T follicular helper cell (primary cell): ENCODE results near the gene CST7.
"Not testable (repeated sequence)": the region's sequence is repeated elsewhere in the genome, so short reads cannot be mapped to it uniquely, and the experiment has no call there.

Experiments used
- DNase-seq: peaks from one replicate; pipeline ENCODE4 v3.0.0-alpha.2; 2020; ENCODE audit warnings: low read depth
- total RNA-seq, 2 experiments: gene quantifications; one replicate each; lab custom pipeline; 2026; lab: John Stamatoyannopoulos, UW

The CST7 gene, protein sequence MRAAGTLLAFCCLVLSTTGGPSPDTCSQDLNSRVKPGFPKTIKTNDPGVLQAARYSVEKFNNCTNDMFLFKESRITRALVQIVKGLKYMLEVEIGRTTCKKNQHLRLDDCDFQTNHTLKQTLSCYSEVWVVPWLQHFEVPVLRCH
- total RNA-seq = 18.5 to 38.5 reads per million in 2 experiments

- DNase-seq = peak; percentile 61
Measured at GRCh38 chr20:24948939-24949679, at the start of gene CST7. Gene CST7, plus strand, starts transcription at chr20:24949269. Its CDS starts 237 bp downstream, at chr20:24949506.

DNA sequence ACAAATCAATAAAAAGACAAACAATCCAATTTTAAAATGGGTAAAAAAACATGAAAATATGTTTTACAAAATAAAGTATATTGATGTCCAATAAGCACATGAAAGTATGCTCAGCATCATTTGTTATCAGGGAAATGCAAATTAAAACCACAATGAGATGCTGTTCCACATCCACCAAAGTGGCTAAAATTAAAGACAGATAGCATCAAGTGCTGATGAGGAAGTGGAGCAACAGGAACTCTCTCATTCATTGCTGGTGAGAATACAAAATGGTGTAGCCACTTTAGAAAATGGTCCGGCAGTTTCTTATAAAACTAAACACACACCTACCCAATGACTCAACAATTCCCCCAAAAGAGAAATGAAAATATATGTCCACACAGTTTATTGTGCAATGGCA is 42.3 kb upstream of the CST7 start:
- DNase-seq = no peak

- DNase-seq = no peak
Measured at GRCh38 chr20:24908642-24909041, 40.4 kb upstream of the CST7 start.

DNA sequence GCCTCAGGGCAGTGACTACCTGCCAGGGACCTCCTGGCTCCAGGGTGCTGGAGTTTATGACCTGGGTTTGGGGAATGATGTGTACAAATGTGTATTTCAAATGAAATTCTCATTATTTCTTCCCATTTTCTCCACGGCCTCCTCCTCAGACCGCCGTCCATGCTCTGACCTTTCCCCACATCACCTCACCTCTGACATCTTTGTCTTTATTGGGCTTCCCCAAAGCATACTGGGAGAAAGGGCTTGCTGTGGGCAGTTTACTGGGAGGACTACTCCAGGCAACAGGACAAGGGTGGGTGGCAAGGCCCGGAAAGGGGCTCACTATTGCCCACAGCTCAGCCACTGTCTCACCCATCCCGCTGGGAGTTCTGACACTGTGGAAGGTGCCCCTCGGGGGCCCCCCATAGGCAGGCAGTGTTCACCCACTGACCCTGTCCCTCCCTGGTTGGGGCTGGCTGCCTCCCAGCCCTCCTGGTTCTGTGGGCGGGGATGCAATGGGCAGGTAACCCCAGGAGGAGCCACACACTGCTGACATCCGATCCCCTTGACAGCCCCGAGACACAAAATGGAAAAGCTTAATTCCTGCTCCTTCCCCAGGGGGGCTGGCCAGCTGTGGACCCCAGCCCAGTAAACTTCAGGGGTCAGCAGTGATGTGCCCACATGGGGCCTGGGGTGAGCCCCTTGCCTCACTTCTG is 39.8 kb upstream of the CST7 start:
- DNase-seq = no peak

GRCh38 chr20:24909861-24910260 is 39.2 kb upstream of the CST7 start:
- DNase-seq = no peak

GRCh38 chr20:24910461-24910860 is 38.6 kb upstream of the CST7 start:
- no peak for DNase-seq

GRCh38 chr20:24911461-24911860 is 37.6 kb upstream of the CST7 start:
- no peak for DNase-seq

- no peak for DNase-seq
Measured at GRCh38 chr20:24912397-24913075, 36.5 kb upstream of the CST7 start.

DNA sequence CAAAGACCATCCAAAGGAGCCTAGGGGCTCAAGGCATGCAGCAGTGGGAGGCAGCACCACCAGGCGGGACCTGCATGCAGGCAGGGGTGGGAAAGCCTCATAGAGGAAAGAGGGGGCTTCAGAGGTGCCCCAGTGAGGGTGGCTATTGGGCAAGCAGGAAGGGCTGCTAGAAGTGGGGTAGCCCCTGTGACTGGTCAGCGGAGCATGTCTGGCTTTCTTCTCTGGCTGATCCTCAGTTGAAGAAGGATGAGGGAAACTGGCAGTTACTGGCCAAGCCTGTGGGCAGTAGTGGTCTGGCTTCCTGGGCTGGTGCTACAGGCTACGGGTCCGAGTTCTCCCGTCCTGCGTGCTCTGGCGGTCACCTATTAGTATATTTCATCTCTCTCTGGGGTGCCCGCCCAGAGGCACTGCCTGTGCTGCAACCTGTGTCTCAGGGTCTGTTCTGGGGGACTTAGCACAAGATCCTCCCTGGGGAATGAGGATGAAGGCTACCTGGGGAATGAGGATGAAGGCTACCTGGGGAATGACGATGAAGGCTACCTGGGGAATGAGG is 35.9 kb upstream of the CST7 start:
- no peak for DNase-seq

- no peak for DNase-seq
Measured at GRCh38 chr20:24914388-24915241, 34.5 kb upstream of the CST7 start.

GRCh38 chr20:24915440-24915839 is 33.6 kb upstream of the CST7 start:
- no peak for DNase-seq

DNA sequence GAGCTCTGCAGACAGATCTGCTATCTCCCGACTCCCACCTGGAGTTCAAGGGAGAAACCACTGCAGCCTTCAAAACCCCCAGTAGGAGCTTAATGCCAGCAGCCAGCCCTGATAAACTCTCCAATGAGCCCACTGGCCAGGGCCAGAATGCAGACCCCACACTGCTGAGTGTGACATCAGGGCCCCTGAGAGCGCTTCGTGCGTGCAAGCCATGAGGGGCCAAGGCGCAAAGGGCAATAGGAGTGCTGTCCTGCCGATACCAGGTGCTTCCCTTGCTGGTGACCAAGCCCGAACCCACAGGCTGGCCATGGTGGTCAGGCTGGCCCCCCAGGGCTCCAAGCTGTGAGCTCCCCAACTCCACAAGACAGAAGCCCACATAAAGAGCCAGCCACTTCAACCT is 33.2 kb upstream of the CST7 start:
- DNase-seq = no peak

DNA sequence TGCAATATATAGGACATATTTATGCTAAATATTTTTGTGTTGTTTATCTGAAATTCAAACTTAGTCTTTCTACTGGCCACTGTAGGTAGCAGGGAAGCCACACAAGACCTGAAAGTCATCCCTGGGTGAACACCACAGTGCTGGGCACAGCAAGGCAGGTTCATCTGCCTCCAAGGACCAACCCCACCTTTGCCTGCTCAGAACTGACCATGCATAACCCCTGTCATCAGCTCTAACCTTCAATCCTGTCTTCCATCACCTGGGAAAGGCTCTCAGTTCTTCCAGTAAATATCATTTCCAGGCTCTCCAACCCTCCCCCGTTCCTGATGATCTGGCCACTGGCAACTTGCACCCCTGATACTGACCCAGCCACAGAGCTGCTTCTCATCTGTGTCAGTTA is 32.7 kb upstream of the CST7 start:
- DNase-seq = no peak

- no peak for DNase-seq
Measured at GRCh38 chr20:24917056-24917455, 32.0 kb upstream of the CST7 start.

GRCh38 chr20:24917797-24918578 is 31.1 kb upstream of the CST7 start:
- DNase-seq = no peak

- DNase-seq = no peak
Measured at GRCh38 chr20:24918579-24919566, 30.2 kb upstream of the CST7 start.

DNA sequence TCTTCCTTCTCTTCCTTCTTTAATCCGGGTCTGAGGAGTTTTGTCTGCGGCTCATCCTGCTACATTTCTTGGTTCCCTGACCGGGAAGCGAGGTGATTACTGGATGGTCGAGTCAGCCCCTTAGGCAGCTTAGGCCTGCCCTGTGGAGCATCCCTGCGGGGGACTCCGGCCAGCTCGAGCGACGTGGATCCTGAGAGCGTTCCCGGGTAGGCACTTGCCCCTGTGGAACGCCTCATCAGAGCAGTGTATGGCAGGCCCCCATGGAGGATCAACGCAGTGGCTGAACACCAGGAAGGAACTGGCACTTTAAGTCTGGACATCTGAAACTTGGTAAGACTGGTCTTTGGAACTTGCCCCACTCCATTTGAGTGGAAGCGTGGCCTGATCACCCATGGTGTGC is 29.4 kb upstream of the CST7 start:
- not testable (repeated sequence) for DNase-seq

GRCh38 chr20:24920706-24921105 is 28.4 kb upstream of the CST7 start:
- DNase-seq = not testable (repeated sequence)

DNA sequence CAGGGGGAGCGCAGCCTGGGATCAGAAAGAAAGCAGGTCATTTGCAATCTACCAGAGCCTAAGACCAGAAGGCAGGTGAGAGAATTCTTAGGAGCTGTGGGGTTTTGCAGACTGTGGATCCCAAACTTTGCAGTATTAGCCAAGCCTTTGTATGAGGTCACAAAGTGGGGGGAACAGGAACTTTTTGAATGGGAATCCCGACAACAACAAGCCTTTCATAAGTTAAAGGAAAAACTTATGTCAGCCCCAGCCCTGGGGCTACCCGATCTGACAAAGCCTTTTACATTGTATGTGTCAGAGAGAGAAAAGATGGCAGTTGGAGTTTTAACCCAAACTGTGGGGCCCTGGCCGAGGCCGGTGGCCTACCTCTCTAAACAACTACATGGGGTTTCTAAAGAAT is 19.8 kb upstream of the CST7 start:
- DNase-seq = not testable (repeated sequence)
